HG02943 (cell line): ENCODE data around the gene BAZ2A.
"Not testable (repeated sequence)": the region's sequence is repeated elsewhere in the genome, so short reads cannot be mapped to it uniquely, and the experiment has no call there.

Experiments used
- ATAC-seq: cut with Tn5 transposase; IDR thresholded peaks from one replicate; pipeline ENCODE4 v1.9.1; 2021; ENCODE audit warnings: mild to moderate bottlenecking, low read depth, moderate library complexity; ENCODE audit not compliant: unreplicated experiment

The BAZ2A gene

GRCh38 chr12:56630180-56630632 lies at the start of gene BAZ2A:
BAZ2A (minus strand) TSS chr12:56630326; CDS start chr12:56617530, 12,796 bp downstream.
- ATAC-seq, result peak; percentile 59

DNA sequence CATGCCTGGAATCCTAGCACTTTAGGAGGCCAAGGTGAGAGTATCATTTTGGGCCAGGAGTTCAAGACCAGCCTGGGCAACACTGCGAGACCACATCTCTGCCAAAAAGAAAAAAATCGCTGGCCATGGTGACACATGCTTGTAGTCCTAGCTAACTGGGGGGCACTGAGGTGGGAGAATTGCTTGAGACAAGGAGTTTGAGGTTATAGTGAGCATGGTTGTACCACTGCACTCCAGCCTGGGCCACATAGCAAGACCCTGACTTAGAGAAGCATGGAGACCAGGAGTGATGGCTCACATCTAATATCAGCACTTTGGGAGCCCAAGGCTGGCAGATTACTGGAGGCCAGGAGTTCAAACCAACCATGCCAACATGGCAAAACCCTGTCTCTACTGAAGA lies 48.7 kb upstream of the BAZ2A start:
- no peak for ATAC-seq

- no peak for ATAC-seq
Observed at GRCh38 chr12:56677680-56678079, 47.6 kb upstream of the BAZ2A start.

DNA sequence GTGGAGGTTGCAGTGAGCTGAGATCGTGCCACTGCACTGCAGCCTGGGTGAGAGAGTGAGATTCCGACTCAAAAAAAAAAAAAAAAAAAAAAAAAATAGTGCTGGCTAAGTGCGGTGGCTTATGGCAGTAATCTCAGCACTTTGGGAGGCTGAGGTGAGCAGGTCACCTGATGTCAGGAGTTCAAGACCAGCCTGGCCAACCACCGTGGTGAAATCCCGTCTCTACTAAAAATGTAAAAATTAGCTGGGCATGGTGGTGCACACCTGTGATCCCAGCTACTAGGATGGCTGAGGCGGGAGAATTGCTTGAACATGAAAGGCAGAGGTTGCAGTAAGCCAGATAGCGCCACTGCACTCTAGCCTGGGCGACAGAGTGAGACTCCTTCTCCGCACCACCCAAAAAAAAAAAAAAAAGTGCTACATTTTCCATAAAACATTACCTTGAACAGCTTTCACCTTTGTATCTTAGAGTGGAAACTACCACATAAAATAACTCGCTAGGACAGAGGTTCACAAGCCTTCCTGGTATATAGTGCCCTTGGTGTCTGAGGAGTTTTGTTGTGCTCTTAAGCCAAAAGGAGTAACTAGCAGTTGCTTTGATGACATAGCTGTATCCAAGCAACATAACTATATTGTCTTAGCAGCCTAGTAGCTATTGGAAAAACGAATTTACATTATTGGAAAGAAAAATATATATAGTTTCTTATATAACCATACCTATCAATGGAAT lies 46.9 kb upstream of the BAZ2A start:
- ATAC-seq, result no peak

GRCh38 chr12:56671608-56672007 lies 41.5 kb upstream of the BAZ2A start:
- ATAC-seq, result no peak

DNA sequence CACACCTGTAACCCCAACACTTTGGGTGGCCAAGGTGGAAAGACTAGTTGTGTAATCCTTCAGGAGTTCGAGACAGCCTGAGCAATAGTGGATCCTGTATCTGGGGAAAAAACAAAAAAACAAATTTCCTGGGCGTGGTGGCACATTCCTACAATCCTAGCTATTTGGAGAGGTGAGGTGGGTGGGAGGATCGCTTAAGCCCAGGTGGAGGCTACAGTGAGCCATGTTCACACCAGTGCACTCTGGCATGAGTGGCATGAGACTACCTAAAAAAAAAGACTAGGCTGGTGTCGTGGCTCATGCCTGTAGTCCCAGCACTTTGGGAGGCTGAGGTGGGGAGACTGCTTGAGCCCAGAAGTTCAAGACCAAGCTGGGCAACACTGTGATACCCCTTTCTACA lies 40.7 kb upstream of the BAZ2A start:
- no peak for ATAC-seq

DNA sequence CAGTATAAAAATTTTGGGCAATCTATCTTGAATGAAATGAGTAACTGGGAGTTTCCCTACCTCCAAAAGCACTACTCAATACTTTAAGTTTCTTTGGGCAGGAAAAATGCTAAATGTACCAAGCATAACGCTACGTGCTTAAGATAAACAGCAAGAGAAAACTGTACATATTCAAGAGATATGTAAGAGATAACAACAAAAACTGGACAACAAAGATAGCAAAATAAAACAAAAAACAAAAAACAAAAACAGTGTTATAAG lies 38.0 kb upstream of the BAZ2A start:
- no peak for ATAC-seq

DNA sequence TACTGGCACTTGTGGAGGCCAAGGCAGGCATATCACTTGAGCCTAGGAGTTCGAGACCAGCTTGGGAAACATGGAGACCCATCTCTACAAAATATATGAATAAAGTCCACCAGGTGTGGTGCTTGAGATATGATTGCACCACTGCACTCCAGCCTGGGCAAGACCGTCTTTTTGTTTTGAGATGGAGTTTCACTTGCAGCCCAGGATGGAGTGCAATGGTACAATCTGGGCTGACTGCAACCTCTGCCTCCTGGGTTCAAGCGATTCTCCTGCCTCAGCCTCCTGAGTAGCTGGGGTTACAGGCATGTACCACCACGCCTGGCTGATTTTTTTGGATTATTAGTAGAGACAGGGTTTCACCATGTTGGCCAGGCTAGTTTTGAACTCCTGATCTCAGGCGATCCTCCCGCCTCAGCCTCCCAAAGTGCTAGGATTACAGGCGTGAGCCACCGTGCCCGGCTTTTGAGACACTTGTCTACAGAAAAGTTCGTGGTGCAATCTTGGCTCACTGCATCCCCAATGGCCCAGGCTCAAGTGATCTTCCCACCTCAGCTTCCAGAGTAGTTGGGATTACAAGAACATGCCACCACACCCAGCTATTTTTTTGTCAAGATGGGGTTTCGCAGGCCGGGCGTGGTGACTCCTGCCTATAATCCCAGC lies 32.0 kb upstream of the BAZ2A start:
- no peak for ATAC-seq

DNA sequence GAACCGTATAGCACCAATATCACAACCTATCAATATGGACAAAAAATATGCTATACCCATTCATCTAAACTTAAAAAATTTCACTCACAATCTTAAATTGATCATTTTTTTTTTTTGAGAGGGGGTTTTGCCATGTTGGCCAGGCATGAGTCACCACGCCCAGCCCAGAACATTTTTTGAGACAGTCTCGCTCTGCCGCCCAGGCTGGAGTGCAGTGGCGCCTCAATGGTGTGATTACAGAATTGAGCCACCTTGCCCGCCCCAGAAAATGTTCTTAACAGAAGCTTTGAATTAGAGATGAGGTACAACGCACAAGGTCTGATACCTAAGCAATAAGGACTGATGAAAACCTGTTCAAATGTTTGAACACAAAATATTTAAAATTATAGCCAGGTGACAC lies 31.4 kb upstream of the BAZ2A start:
- no peak for ATAC-seq

- ATAC-seq, result no peak
Observed at GRCh38 chr12:56658921-56659320, 28.8 kb upstream of the BAZ2A start.

- no peak for ATAC-seq
Observed at GRCh38 chr12:56657416-56658379, 27.6 kb upstream of the BAZ2A start.

- ATAC-seq, result not testable (repeated sequence)
Observed at GRCh38 chr12:56653781-56654180, 23.7 kb upstream of the BAZ2A start.

- ATAC-seq, result not testable (repeated sequence)
Observed at GRCh38 chr12:56648023-56648422, 17.9 kb upstream of the BAZ2A start.

- peak; percentile 98 for ATAC-seq
Observed at GRCh38 chr12:56645717-56646446, 15.8 kb upstream of the BAZ2A start, which contains the start of gene ATP5F1B. ATP5F1B (minus strand) TSS chr12:56645984; CDS start chr12:56645963, 21 bp downstream.

DNA sequence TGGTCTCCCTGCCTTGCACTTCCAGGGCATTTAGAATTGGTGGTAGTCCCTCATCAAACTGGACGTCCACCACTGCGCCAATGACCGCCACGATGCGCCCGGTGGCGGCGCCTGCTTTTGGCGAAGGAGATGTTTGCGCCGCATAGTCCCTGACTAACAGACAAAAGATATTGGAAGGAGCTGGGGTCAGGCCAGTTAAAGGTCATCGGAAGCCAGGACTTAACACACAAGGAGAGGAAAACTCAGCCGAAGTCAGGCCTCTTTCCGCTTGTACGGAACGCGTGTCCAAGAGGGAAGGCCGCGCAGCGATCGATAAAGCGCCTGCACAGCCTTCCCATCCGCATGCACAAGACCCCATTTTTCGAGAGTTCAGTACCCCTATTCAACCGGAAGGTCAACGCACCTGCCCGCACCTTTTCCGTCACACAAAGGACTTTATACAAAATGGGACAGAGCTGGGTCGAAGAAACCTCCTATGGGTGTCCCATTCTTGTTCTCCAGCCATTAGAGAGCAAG lies 15.1 kb upstream of the BAZ2A start:
- no peak for ATAC-seq

- no peak for ATAC-seq
Observed at GRCh38 chr12:56644654-56645053, 14.5 kb upstream of the BAZ2A start.

DNA sequence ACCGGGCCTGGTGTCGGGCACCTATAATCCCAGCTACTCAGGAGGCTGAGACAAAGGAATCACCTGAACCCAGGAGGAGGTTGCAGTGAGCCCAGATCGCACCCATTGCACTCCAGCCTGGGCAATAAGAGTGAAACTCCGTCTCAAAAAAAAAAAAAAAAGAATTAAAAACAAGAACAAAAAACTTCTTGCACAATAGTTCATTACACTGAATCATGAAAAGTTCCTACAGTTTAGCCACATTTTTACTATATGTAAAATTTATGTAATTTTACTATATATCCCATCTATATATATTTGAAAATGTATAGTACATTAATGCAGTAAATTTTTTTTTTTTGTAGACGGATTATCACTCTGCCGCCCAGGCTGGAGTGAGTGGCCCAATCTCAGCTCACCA lies 11.1 kb upstream of the BAZ2A start:
- no peak for ATAC-seq

- no peak for ATAC-seq
Observed at GRCh38 chr12:56637621-56638020, 7.5 kb upstream of the BAZ2A start.

DNA sequence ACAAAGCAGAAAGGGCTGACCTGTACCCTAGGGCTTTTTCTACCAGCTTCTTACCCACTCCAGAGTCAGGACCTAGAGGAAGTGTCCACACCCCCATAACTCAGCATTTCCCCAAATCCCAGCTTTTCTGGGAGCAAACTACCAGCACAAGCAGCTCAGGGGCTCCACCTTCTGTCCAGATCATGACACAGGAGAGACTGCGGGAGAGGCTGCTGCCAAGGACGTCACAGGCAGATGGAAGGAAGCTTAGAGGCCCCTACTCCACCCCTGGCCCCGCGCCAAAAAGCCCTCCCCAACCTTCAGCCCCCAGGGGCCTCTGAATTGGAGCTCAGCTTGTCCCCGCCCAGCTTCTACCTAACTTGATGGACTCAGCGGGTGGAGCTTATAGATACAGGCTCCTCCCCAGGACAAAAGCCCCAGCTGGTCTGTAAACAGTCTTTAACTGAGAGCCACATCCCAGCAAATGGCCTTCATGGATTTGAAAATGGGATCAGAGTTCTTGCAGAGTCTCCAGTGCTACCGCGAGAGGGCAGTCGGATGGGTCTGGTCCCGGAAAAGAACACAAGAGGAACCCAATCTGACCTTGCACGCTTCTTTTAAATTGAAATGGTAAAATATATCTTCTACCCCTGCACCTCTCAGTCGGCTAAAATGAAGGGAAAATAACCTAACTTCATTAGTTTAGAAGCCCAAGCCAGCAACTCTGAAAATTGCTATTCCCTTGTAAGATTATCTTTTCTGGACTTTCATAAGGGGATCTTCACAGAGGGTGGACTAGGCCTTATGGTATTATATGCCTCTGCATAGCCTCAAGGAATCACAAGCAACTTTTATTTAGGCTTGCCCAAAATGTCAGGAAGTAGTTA lies 6.8 kb upstream of the BAZ2A start:
- peak; percentile 56 for ATAC-seq
